HG02798 (cell line): Measurements from ENCODE around the gene CA4.
"Not testable (repeated sequence)": the region's sequence is repeated elsewhere in the genome, so short reads cannot be mapped to it uniquely, and the experiment has no call there.

Source experiments
- ATAC-seq: cut with Tn5 transposase; IDR thresholded peaks from one replicate; pipeline ENCODE4 v1.9.1; 2021; ENCODE audit warnings: mild to moderate bottlenecking; ENCODE audit not compliant: unreplicated experiment, poor library complexity

CA4 gene

GRCh38 chr17:60149691-60150582 is at the start of gene CA4:
Gene CA4, plus strand, starts transcription at chr17:60149973. Its CDS starts 62 bp downstream, at chr17:60150035.
- no peak for ATAC-seq

- not testable (repeated sequence) for ATAC-seq
Measured at GRCh38 chr17:60100577-60100976, 49.2 kb upstream of the CA4 start.

- not testable (repeated sequence) for ATAC-seq
Measured at GRCh38 chr17:60102015-60102631, 47.6 kb upstream of the CA4 start.

GRCh38 chr17:60102632-60103096 is 47.1 kb upstream of the CA4 start:
- ATAC-seq = peak; percentile 65

- no peak for ATAC-seq
Measured at GRCh38 chr17:60103957-60104356, 45.8 kb upstream of the CA4 start.

- ATAC-seq = no peak
Measured at GRCh38 chr17:60106340-60107059, 43.3 kb upstream of the CA4 start.

- no peak for ATAC-seq
Measured at GRCh38 chr17:60107526-60108257, 42.1 kb upstream of the CA4 start.

- not testable (repeated sequence) for ATAC-seq
Measured at GRCh38 chr17:60108309-60108708, 41.5 kb upstream of the CA4 start.

GRCh38 chr17:60108712-60109111 is 41.1 kb upstream of the CA4 start:
- no peak for ATAC-seq

- no peak for ATAC-seq
Measured at GRCh38 chr17:60109161-60109560, 40.6 kb upstream of the CA4 start.

- ATAC-seq = no peak
Measured at GRCh38 chr17:60110586-60110985, 39.2 kb upstream of the CA4 start.

GRCh38 chr17:60111661-60112060 is 38.1 kb upstream of the CA4 start:
- ATAC-seq = peak; percentile 43

GRCh38 chr17:60115364-60115763 is 34.4 kb upstream of the CA4 start:
- not testable (repeated sequence) for ATAC-seq

GRCh38 chr17:60116196-60116595 is 33.6 kb upstream of the CA4 start:
- ATAC-seq = not testable (repeated sequence)

GRCh38 chr17:60119162-60119561 is 30.6 kb upstream of the CA4 start:
- not testable (repeated sequence) for ATAC-seq

GRCh38 chr17:60119807-60120748 is 29.7 kb upstream of the CA4 start:
- not testable (repeated sequence) for ATAC-seq

GRCh38 chr17:60127068-60128064 is 22.4 kb upstream of the CA4 start:
- ATAC-seq = no peak
